DMS153 (cell line): ENCODE data around the gene DUSP22.

ENCODE experiments used
- DNase-seq: peaks from one replicate; lab custom pipeline; 2025; lab: John Stamatoyannopoulos, UW

Gene DUSP22

DNA sequence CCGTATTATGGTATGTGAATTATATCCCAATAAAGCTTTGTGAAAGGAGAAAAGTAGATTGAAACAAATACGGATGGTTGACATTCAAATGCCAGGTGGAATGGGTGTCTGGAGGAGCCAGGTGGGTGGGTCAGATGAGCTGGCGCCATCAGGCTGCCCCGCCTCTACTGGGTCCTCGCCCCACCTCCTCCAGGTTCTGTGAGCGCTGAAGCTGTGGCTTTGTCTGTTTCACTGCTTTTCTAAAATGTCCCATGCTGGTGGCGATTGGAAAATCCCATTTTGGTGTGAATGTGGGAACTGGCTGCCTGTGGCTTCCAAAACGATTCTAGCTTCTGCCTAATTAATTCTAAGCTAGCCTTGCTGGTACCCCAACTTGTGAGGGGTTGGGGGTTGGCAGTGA is 16.5 kb downstream of the DUSP22 start:
- DNase-seq, result no peak

- DNase-seq, result no peak
These were observed 17.7 kb downstream of the DUSP22 start for GRCh38 chr6:309947-310346.

DNA sequence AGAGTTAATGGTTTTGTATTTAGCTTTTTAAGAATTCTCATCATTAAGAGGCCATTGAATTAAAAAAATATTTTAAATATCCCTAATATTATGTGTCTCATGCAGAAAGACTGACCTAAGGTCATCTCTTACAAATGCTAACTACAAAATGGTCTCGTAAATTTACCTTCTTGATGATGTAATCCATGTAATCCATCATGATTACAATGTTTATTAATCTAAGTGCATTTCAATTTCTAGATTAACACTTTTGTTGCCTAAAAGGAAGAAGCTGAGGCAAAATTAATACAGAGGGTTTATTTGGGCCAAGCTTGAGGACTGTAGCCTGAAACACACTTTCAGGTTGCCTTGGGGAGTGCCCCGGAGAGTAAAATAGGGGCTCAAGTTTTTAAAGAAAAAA is 18.4 kb downstream of the DUSP22 start:
- DNase-seq, result no peak

GRCh38 chr6:311679-312220 is 19.5 kb downstream of the DUSP22 start:
- no peak for DNase-seq

GRCh38 chr6:313087-313486 is 20.8 kb downstream of the DUSP22 start:
- no peak for DNase-seq

DNA sequence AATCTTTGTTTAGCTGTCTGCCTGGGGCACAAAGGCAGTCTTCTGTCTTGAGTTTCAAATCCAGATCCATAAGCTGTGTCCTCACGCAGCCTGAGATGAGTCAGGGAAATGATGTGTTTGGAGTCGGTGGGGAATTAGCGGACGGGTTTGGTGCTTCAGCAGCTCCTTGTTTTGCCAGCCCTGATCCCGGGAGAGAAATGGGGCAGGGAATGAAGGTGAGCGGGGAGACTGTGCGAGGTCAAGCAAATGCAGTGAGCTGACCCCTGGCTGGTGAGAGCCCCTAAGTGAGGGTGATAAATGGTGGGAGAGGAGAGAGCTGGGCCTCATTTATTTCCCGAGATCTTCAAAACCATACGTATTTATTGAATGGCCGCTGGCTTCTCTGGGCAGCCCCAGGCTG is 21.6 kb downstream of the DUSP22 start:
- no peak for DNase-seq

DNA sequence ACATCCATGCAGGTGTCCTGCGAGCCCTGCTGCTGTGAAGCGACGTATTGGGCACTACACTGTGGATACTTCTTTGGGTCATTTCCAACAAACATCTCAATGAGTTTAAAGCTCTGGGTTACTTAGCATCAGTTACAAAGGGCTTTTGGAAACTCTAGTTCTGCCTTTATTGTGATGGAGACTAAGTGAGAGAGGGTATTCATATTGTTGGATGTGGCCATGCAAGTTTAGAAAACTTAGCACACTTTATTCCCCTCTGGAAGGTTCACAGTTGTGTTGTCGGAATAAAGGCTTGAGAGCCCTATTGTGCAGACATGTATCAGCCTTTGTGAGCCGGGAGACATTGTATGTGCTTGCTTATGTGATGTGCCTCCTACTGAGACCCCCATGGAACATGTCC is 22.1 kb downstream of the DUSP22 start:
- DNase-seq, result no peak

- DNase-seq, result no peak
These were observed 22.9 kb downstream of the DUSP22 start for GRCh38 chr6:315226-315625.

DNA sequence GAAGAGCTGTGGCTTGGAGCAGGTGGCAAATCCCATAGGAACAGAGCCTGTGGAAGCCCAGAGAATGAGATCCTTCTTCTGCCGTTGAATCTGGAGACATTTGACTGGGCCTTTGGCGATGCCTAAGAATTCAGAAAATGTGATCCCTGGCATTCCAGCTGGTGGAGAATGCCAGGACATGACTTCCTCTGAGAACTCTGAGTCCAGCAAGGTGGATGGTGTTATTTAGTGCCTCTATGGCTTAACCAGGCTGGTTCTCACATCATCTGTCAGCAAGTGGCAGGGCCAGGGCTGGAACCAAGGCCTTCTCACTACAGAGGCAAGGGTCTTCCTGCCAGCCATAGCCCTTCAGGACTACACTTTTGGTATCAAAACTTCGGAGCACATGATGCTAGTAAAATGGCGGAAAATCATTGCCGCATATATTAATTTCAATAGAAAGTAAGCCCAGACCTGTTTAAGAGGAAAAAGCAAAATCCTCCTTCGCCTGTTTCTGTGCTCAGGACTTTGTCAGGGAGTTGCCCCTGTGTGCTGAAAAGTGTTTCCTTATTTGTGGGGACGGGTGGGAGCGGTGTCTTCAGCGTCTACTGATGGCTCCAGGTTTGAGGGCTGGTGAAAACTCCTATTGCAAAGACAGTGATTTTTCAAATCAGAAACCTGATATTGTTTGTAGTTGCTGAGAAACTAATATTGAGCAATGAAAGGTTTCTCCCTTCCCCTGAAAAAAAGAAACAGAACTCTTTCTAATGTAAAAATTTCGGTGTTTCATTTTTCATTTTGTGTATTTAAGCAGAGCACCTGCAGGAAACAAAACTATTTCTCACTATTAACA is 23.9 kb downstream of the DUSP22 start:
- no peak for DNase-seq

GRCh38 chr6:316753-317038 is 24.4 kb downstream of the DUSP22 start:
- no peak for DNase-seq

GRCh38 chr6:317060-317447 is 24.8 kb downstream of the DUSP22 start:
- DNase-seq, result no peak

DNA sequence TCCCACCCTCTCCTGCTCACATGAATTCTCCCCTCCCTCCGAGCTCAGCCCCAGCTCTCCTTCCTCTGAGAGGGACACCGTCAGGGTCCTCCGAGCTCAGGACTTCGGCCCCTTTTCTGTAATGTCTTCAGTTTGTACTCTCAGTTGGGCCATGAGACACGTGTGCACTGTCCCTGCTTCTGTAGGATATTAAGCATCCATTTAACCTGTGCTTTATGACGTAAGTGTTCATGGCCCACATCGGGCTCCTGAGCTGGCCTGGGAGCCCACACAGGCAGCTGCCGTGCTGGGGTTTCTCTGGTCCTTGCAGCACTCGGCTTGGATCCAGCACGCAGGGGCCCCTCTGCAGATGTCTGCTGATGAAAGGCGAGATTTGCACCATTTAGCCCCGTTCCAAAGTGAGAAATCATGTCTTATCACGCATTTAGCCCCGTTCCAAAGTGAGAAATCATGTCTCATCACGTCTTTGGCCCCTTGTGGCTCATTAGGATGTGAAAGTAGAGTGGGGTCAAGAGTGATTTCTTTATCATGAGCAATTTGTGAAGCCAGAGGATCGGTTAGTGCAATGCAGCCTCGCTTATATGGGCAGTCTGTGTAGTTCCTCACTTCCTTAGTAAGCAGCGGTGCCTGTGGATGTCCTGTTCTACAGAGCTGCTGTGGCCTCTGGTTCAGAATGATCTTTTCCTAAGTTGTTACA is 25.3 kb downstream of the DUSP22 start:
- DNase-seq, result no peak

DNA sequence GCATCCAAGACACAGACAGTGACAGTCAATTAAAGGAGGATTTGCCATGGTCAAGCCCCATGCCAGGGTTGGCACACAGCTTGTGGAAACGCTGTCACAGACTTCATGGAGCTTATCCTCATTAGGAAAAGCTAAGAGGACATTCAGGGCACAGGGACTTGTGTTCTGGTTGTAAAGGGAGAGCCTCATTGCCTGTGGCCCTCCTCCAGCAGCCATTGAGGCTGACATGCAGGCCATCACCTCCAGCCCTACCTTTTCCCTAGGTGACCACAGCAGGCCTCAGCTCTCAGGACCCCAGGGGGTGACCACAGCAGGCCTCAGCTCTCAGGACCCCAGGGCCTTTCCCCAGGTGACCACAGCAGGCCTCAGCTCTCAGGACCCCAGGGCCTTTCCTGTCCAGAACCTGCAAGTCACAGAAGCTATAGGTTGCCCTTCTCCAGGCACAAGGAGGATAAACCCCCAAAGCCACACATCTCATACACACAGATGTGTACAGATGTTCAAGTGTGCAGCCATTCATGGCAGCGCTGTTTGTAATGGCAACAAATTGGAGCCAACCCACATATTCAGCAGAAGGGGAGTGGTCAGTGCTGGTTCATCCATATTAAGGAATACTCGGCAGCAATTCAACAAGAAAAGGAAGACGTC is 26.1 kb downstream of the DUSP22 start:
- DNase-seq, result no peak

DNA sequence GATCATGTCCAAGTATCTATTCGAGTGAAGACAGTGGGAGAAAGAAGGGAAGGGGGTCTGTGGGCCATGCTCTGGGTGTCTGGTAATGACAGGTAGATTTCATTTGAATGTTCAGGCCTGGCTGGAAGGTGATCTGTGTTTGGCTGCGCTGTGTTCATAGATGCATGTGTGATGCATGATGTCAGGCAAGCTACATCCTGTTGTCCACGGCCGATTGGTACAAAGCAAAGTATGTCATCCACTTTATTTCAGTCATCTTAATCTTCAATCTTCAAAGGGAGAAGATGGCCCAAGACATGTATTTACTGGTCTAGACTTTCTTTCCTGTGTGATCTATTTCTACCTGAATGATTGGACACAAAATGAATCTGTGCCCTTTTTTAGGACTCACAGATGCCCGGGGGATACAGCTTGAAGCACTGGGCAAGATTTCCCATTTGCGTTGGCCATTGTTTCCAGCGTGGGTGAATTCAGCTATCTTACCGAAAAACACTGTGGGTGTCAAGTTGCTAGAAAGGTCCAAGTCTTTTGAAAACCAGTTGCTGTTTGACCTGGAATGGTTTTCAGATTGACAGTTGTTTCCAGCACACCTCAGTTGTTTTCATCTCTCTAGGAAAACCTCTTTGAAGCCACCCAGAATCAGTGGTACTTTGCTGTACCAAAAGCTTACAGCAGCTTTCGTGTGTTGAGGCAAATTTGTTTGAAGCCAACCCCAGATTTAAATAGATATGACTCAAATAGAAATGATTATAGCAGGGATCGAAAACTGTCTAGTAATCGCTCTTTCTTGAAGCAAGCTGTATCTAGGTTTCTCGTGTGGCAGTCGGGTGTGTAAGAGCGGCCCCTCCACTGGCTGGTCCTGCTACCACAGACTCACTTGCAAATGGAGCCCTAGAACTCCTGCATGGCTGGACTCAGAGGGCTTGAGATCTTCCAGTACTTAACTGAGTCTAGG is 27.2 kb downstream of the DUSP22 start:
- no peak for DNase-seq

DNA sequence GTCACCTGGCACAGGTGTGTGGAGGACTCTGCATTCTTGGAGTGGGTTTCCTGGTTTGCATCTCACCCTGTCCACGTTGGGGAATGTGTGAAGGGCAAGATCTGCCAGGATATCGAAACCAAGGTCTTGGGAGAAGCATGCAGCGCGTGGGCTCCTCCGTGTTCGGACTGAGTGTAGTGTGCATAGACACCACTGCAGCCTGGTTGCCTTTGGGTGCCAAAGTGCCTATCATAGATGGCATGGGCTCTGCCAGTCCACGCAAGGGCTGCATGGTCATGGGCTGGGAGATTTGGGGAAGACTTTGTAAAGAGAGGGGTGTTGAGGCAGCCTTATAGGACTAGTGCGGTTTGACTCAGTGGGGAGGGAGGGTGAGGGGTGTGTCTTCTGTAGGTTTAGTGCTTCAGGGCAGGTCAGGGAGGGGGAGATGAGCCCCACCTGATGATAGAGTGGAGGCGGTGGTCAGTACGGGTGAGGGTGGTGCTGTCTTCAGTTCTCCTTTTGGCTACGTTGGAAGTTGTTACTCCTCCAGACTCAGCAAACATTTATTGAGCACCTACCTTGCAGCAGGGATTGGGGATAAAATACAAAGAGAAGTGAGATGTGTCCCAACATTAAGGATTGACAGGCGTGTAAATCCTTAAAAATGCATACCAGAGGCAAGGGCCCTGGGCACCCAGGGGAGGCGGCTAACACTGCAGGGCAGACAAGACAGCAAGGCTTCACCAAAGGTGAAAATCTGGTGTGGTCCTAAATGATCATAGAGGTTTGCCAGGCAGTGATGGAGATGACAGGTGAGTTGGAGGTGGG is 28.3 kb downstream of the DUSP22 start:
- DNase-seq, result no peak

- DNase-seq, result no peak
These were observed 28.8 kb downstream of the DUSP22 start for GRCh38 chr6:321158-321438.

- DNase-seq, result no peak
These were observed 29.4 kb downstream of the DUSP22 start for GRCh38 chr6:321536-322258.

GRCh38 chr6:322259-322930 is 30.1 kb downstream of the DUSP22 start:
- DNase-seq, result no peak

DNA sequence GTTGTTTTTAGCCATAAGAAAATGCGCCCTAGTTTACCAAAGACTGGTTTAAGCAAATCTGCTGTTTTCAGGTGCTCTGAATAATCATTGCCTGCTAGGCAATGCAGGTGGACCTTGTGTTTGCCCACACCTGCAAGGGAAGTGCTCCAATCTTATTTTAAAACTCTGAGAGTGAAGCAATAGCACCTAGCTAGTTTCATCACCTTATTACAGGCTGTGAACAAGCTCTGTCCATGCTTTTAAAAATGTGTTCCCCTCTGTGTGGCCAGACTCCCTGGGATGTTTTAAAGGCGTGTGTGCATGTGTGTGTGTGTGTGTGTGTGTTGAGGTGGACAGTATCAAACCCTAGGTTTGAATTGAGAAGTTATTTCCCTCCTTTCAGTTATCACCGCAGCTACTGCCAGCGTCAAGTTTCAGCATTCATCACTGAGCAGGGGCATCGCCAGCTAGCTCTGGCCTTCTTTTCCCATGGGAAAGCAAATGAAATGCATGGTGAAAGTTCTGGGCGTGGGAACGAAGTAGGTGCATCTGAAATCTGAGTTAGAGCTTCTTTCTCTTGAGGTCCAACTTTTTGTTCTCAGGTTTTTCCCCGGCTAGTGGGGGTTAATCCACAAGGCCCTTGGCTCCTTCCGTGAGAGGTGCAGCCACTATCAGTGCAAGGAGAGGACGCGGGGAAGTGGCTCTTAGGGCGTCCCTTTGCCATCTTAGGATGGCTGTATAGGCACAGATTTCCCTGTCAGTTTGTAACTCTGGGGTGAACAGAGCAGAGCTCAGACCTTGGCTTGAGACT is 30.8 kb downstream of the DUSP22 start:
- DNase-seq, result no peak
